Activated CD4-positive, alpha-beta T cell treated with anti-CD3 and anti-CD28 coated beads for 48 hours (primary cell): ENCODE measurements around the gene SLC19A2.
"Not testable (repeated sequence)": the region's sequence is repeated elsewhere in the genome, so short reads cannot be mapped to it uniquely, and the experiment has no call there.

Experiments used
- DNase-seq: peaks from one replicate; pipeline ENCODE4 v3.0.0-alpha.2; 2020

Gene SLC19A2, protein sequence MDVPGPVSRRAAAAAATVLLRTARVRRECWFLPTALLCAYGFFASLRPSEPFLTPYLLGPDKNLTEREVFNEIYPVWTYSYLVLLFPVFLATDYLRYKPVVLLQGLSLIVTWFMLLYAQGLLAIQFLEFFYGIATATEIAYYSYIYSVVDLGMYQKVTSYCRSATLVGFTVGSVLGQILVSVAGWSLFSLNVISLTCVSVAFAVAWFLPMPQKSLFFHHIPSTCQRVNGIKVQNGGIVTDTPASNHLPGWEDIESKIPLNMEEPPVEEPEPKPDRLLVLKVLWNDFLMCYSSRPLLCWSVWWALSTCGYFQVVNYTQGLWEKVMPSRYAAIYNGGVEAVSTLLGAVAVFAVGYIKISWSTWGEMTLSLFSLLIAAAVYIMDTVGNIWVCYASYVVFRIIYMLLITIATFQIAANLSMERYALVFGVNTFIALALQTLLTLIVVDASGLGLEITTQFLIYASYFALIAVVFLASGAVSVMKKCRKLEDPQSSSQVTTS

DNA sequence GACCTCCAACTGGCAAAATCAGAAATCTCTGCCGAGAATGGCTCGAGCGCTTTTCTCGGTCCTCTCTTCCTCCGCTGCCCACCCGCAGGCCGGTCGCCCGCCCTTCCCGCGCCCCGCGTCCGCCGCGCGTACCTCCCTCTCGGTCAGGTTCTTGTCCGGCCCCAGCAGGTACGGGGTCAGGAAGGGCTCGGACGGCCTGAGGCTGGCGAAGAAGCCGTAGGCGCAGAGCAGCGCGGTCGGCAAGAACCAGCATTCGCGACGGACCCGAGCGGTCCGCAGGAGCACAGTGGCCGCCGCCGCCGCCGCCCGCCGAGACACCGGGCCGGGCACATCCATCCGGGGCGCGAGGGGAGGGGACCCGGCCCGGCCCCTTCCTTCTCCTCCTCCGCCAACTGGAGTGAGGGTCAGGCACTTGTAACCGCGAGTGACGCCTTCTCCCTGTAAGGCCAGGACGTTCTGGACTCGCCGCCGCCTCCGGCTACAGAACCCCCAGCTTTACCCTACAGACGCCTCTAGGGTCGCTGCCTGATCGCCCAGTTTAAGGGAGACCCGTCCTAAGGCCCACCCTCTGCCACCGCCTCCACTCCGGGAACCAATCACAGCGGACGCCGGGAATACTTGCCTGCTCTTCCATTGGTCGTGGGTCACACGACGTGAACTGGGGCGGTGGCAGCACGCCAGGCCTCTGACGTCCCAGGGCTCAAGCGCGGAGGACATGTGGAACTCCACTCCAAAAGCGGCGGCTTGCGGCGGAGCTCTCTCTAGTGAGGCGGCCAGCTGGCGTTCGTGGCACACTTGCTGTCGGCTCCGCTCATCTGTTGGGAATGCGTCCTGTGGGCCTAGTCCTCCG is at the start of gene SLC19A2:
TSS of gene SLC19A2 (minus strand) at position 514 of the 850 bp plus-strand sequence. CDS start at position 336, 178 bp downstream.
- peak; percentile 95 for DNase-seq

- DNase-seq: no peak
Observed at GRCh38 chr1:169534653-169535052, 48.9 kb upstream of the SLC19A2 start.

DNA sequence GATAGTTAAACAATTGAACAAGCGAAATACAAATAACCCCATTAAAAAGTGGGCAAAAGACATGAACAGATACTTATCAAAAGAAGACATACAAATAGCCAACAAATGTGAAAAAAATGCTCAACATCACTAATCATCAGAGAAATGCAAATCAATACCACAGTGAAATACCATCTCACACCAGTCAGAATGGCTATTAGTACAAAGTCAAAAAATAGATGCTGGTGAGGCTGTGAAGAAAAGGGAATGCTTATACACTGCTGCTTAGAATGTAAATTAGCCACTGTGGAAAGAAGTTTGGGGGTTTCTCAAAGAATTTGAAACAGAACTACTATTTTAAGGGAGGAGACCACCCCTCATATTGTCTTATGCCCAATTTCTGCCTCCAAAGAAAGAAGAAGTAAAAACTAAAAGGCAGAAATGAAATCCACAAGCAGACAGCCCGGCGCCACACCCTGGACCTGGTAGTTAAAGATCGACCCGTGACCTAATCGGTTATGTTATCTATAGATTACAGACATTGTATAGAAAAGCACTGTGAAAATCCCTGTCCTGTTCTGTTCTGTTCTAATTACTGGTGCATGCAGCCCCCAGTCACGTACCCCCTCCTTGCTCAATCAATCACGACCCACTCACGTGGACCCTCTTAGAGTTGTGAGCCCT is 47.9 kb upstream of the SLC19A2 start:
- DNase-seq: not testable (repeated sequence)

GRCh38 chr1:169530448-169530847 is 44.7 kb upstream of the SLC19A2 start:
- DNase-seq: no peak

GRCh38 chr1:169529068-169529642 is 43.4 kb upstream of the SLC19A2 start:
- DNase-seq: no peak

DNA sequence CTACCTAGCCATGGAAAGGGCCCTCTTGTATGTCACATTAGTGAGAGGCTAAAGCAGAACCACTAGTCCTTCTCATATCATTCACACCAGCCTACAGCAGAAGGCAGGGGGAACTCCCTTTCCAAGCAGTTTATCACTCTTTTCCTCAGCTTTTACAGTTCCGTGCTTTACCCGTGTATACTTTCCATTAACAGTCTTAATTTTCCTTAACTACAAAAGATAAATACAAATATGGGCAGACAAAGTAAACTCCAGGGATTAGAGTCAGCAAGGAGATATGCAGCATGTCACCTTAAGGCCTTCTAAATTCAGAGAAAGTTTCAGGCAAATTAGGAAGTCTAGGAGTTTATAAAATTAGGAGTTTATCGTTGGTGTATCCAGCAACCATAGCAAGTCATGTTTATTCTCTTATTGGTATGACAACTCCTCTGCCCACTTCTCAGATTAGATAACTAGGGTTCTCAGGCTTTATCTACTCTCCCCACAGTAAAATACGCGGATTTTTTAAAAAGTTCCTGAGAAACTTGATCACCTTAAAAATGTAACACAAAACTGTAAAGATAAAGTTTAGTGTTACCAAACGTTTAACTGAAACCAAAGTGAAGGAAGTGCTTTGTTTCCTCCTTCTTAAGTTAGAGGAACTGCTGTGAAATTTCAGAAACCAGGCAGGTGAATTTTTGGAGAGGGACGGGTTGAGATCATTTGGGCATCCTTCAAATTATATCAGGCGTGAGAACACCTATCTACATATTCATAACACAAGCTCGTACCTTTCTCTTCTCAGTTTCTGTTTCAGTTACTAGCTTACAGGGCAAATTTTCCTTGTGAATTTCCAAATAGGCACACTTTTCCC is 42.7 kb upstream of the SLC19A2 start:
- no peak for DNase-seq

DNA sequence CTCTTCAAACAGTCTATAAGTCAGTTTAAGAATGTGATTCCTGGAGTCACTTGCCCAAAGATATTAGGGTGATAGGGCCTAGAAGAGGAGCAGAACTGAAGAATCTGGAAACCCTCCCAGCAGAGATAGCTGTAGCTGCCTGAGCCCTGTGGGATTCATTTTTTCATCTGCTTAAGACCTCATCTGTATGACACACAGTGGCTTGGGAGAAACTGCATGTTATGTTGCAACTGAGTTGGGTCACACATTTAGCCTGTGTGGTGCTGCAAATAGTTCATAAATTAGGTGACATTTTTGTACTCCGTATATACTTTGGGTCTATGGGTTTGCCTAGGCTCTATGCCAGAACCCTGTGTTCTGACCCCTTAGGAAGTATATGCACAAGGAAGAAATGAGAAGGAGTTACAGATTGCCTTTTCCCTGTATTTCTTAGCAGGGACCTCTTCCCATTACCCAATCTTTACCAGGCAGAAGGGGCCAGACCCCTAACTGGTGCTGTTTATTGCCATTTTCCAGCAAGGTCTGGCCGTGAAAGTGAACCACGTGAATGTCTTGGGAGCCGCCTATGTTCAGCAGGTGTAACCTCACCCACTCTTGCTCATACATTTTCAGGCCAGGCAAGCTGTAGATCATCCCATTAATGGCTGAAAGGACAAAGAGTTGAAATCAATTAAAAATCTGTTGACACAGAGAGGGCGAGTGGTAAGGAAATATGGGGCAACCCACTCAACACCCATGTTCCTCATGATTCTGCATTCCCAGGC is 41.9 kb upstream of the SLC19A2 start:
- no peak for DNase-seq

DNA sequence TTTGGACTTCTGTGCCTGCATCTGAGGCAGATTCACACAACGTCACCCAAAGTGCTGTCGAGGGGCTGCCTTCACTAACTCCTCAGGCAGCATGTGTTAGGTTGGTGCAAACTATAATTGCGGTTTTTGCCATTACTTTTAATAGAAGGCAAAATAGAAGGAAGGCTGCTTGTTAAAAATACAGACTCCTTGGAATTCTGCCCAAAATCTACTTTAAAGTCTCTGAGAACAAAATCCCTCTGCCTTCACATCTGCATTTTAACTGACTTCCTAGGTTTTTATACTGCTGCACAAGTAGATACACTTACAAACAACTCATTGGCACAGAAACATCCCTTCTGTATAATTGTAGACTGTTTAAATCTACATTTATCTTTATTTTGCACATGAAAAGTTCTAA is 41.3 kb upstream of the SLC19A2 start:
- DNase-seq: no peak

- no peak for DNase-seq
Observed at GRCh38 chr1:169526120-169526832, 40.5 kb upstream of the SLC19A2 start.

DNA sequence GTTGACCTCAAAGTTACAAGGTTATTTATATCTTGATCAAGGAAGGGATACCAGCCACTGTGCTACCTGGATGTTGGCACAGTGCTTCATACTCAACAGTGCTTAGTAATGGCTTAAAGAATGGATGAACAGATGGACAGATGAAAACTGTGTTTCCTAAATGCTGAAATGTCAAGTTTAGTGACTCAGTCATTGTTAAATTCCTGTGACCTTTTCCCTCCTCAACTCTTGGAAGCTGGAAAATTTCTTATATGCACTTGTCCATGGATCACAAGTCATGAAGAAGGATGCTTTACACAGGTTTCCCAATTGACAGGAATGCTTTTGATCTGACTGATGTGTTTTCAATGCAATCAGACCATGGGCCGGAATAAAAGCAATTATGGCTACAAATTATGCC is 39.6 kb upstream of the SLC19A2 start:
- DNase-seq: no peak

GRCh38 chr1:169523904-169524303 is 38.2 kb upstream of the SLC19A2 start:
- no peak for DNase-seq

GRCh38 chr1:169521226-169521625 is 35.5 kb upstream of the SLC19A2 start:
- no peak for DNase-seq

- no peak for DNase-seq
Observed at GRCh38 chr1:169517558-169518186, 31.9 kb upstream of the SLC19A2 start.

GRCh38 chr1:169515641-169516040 is 29.9 kb upstream of the SLC19A2 start:
- no peak for DNase-seq

DNA sequence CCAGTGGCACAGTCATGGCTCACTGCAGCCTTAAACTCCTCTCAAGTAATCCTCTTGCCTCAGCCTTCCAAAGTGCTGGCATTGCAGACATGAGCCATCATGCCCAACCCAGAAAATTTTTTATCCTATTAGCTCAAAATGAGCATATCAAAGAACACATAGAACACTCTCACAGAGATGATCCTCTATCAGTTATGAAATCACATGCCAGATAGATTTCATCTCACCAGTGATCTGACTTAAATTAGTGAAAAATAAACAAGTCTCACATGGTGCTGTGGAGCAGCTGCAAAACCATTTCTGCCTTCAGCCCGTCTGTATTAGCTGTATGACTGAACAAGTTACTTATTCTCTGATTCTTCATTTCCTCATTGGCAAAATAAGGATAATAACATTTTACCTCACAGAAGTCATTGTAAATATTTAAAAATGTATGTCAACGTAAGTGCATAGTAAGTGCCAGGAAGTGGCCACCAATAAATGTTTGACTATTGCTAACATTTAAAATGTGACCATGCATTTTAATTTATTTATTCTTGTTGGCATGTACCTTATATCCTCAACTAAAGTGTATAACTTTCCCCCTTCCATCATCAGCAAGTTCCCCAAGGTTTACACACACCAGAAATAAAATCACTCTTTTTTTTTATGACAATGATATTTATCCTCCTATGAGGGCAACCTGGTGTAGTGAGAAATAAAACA is 29.0 kb upstream of the SLC19A2 start:
- DNase-seq: no peak

DNA sequence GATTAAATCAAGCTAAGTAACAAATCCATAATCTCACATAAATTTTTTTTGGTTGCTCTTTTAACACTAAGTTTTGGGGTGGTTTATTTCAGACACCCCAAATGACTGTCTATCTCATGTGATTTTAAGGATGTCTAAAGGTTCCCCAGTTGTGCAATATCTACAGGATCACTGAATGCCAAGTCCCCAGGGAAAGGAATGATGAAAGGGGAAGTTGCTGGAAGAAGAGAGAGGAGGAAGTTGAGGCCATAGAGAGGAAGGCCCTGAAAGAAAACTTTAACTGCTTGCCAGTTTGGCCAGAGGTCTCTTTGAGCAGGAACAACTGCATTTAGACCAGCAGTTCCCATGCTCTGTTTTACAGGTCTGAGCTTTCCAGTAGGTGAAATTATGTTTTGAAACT is 27.5 kb upstream of the SLC19A2 start:
- no peak for DNase-seq

DNA sequence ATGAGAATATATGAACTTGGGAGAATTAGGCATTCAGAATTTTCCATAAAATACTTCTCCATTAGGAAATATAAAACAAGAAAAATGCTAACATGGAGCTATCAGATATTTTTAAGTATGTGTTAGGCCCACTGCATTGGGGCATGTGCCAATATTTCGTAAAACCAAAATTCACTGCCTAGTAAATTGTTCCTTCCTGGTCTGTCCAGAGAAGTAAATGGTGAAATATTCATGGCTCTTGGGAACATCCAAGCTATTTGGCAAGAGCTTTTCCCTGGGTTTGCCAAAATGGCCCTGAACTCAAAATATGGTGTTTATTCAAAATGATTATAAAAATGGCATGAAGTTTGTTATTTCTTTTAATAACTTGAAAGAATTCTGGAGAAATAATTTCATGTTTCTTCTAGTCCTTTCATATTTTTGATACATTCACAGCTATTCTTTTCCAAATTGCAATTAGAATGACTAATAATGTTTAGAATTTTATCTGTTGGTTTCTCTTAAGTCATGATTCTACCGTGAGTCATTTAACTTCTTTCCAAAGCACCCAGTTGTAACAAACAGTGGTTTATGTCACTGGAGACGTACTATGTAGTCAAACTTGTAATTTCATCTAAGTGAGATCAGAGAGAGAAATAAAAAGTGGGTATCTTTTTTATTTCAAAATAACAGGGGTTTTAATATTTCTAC is 25.7 kb upstream of the SLC19A2 start:
- DNase-seq: no peak

- no peak for DNase-seq
Observed at GRCh38 chr1:169510060-169510459, 24.3 kb upstream of the SLC19A2 start.

GRCh38 chr1:169509354-169509753 is 23.6 kb upstream of the SLC19A2 start:
- no peak for DNase-seq
